A549 (cell line): Measurements from ENCODE around the gene TRMU. TPM values are rescaled to one million over a fixed set of nuclear protein-coding genes. Genes with fewer than 3 reads are reported as not detected.
A peak's percentile ranks its signal among the peaks of the same experiment; 100 is the strongest.

Experiments used
- ATAC-seq, 2 experiments: fragments of 200-7000 bp in 1 of 2; fragments of >200 bp in 1 of 2; cut with Nextera tagmentation in 1 of 2; cut with Tn5 transposase in 1 of 2; 3 replicates each; pipeline versions ENCODE4 v1.8.0 to v1.9.1; 2018 to 2020; ENCODE audit warnings: mild to moderate bottlenecking in 1 of 2, moderate library complexity in 1 of 2
- CTCF ChIA-PET: fragments of 300-600 bp; sonication (Branson Sonifier 250); formaldehyde crosslinking; extraction: SDS; loops from one replicate; lab custom pipeline; 2021; ENCODE audit warnings: antibody characterized with exemption, inconsistent platforms; lab: Yijun Ruan, JAX
- POLR2A ChIA-PET: fragments of 350-600 bp; formaldehyde crosslinking; extraction: SDS; loops from one replicate; lab custom pipeline; 2021; ENCODE audit warnings: antibody characterized with exemption, inconsistent platforms; lab: Yijun Ruan, JAX
- DNase-seq, 2 experiments: peaks; one replicate each; pipeline versions ENCODE4 v3.0.0 to v3.0.0-alpha.2; 2011 to 2016; ENCODE audit warnings: low read depth in 1 of 2, low spot score in 1 of 2
- FAIRE-seq: peaks from 2 replicates; lab custom pipeline; 2011; peaks lifted over from hg19 to GRCh38; lab: Jason Lieb, UNC
- H3K27ac ChIP-seq, 2 experiments: fragments of >200 bp; sonication (Bioruptor Twin); formaldehyde crosslinking; 3 replicates each; pipeline ENCODE4 v1.5.1; 2016 to 2017
- H3K4me1 ChIP-seq: fragments of >200 bp; sonication (Bioruptor Twin); formaldehyde crosslinking; 3 replicates; pipeline ENCODE4 v1.6.1; 2016
- H3K4me2 ChIP-seq: fragments of >200 bp; sonication (Bioruptor Twin); formaldehyde crosslinking; 3 replicates; pipeline ENCODE4 v1.6.1; 2016
- H3K4me3 ChIP-seq: fragments of >200 bp; sonication (Bioruptor Twin); formaldehyde crosslinking; 3 replicates; pipeline ENCODE4 v1.5.1; 2016
- H3K9me3 ChIP-seq: fragments of >200 bp; sonication (Bioruptor Twin); formaldehyde crosslinking; 3 replicates; pipeline ENCODE4 v1.6.1; 2016
- ATOH8 ChIP-seq: fragments of 250-450 bp; sonication (Bioruptor Pico); IDR thresholded peaks from 2 replicates; pipeline ENCODE4 v1.5.0; 2020; ENCODE audit warnings: low read depth, mild to moderate bottlenecking, moderate library complexity
- BCL3 ChIP-seq: fragments of >200 bp; sonication (Bioruptor Twin); formaldehyde crosslinking; IDR thresholded peaks from 3 replicates; pipeline ENCODE4 v1.6.1; 2016
- CBX8 ChIP-seq: fragments of 200-600 bp; sonication (generic); IDR thresholded peaks from 2 replicates; pipeline ENCODE4 v1.6.1; 2016
- CHD4 ChIP-seq: fragments of 200-600 bp; sonication (generic); IDR thresholded peaks from 2 replicates; pipeline ENCODE4 v1.6.1; 2016; ENCODE audit warnings: antibody characterized with exemption, mild to moderate bottlenecking, borderline replicate concordance
- EHMT2 ChIP-seq: fragments of 200-600 bp; sonication (generic); IDR thresholded peaks from 2 replicates; pipeline ENCODE4 v1.6.1; 2016; ENCODE audit warnings: antibody characterized with exemption, low read depth, mild to moderate bottlenecking, moderate library complexity
- ELK1 ChIP-seq: fragments of 150-350 bp; IDR thresholded peaks from 2 replicates; pipeline ENCODE4 v1.6.1; 2014; ENCODE audit warnings: low read depth, mild to moderate bottlenecking, low read length
- EP300 ChIP-seq, 2 experiments: fragments of >200 bp; sonication (Bioruptor Twin); formaldehyde crosslinking; IDR thresholded peaks; 2 replicates in 1 of 2; 3 replicates in 1 of 2; pipeline ENCODE4 v1.6.1; 2016 to 2017
- HES2 ChIP-seq: fragments of >200 bp; sonication (Bioruptor Twin); formaldehyde crosslinking; IDR thresholded peaks from 2 replicates; pipeline ENCODE4 v1.6.1; 2016
- JUN ChIP-seq, 2 experiments: fragments of >200 bp; sonication (Bioruptor Twin); formaldehyde crosslinking; IDR thresholded peaks; 2 replicates in 1 of 2; 3 replicates in 1 of 2; pipeline ENCODE4 v1.6.1; 2016 to 2017
- JUNB ChIP-seq: fragments of >200 bp; sonication (Bioruptor Twin); formaldehyde crosslinking; IDR thresholded peaks from 2 replicates; pipeline ENCODE4 v1.6.1; 2016
- KDM1A ChIP-seq: fragments of 200-600 bp; sonication (generic); IDR thresholded peaks from 2 replicates; pipeline ENCODE4 v1.6.1; 2016; ENCODE audit warnings: low read depth, mild to moderate bottlenecking
- MAFK ChIP-seq: fragments of 450-650 bp; IDR thresholded peaks from 2 replicates; pipeline ENCODE4 v1.6.1; 2014; ENCODE audit not compliant: partially characterized antibody
- MAX ChIP-seq: IDR thresholded peaks from 2 replicates; pipeline ENCODE4 v1.6.1; 2012
- NFE2L2 ChIP-seq: fragments of 150-350 bp; conservative IDR thresholded peaks from 2 replicates; pipeline ENCODE4 v1.6.1; 2014; ENCODE audit warnings: low read length
- NR3C1 ChIP-seq: fragments of >200 bp; sonication (Bioruptor Twin); formaldehyde crosslinking; IDR thresholded peaks from 3 replicates; pipeline ENCODE4 v1.6.1; 2017
- PBX3 ChIP-seq: IDR thresholded peaks from 2 replicates; pipeline ENCODE4 v1.6.1; 2012
- RAD21 ChIP-seq, 2 experiments: fragments of >200 bp in 1 of 2; sonication (Bioruptor Twin) in 1 of 2; formaldehyde crosslinking in 1 of 2; IDR thresholded peaks in 1 of 2; conservative IDR thresholded peaks in 1 of 2; 2 replicates in 1 of 2; 3 replicates in 1 of 2; pipeline ENCODE4 v1.6.1; 2012 to 2018; ENCODE audit warnings: inconsistent platforms in 1 of 2
- REST ChIP-seq: fragments of 200-600 bp; sonication (generic); IDR thresholded peaks from 2 replicates; pipeline ENCODE4 v1.6.1; 2016; ENCODE audit warnings: antibody characterized with exemption, mild to moderate bottlenecking, moderate library complexity
- RFX5 ChIP-seq: fragments of 450-650 bp; IDR thresholded peaks from 2 replicates; pipeline ENCODE4 v1.7.1; 2014; ENCODE audit warnings: antibody characterized with exemption, mild to moderate bottlenecking, moderate library complexity
- USF2 ChIP-seq: fragments of 450-650 bp; IDR thresholded peaks from 2 replicates; pipeline ENCODE4 v1.6.1; 2014; ENCODE audit warnings: antibody characterized with exemption
- WGBS: methylation state at CpG from one replicate; pipeline ENCODE4 v1.1.6; 2017; ENCODE audit errors: missing lambda C conversion rate; 5-methylcytosine and 5-hydroxymethylcytosine counted together
- polyA plus RNA-seq, 4 experiments: library from polyadenylated mRNA; depleted of rRNA in 3 of 4; stranded (reverse); fragments of >200 nt; fragmentation: RNase III in 1 of 4; extraction: RNeasy Plus Mini Kit Qiagen cat#74134 plus additional on column Dnase treatment in 1 of 4; gene quantifications; 2 replicates in 3 of 4; 3 replicates in 1 of 4; pipeline ENCODE4 v1.2.3, GENCODE V29; 2011 to 2017

TRMU gene
- polyA plus RNA-seq, 2 of the 4 experiments (the other 2 are of a cell fraction) = 33.4 to 44.1 TPM

- no peak overlapping the region for H3K4me3 ChIP-seq
- FAIRE-seq = no peak
- no peak for ATAC-seq
- ChIA-PET POLR2A (no interaction called here), CTCF (interaction anchor here (1.4 to 1.6 kb wide), 2 partner anchors 17 to 165 kb away, joined by 3 to 4 read pairs; no protein-coding TSS in a partner anchor)
- peaks cover 16% of the 10 kb centered on the region for H3K9me3 ChIP-seq
- TF ChIP-seq CHD4 = no peak
- no peak for TF ChIP-seq JUN (IDR thresholded peaks at IDR 0.05)
- TF ChIP-seq HES2 = no peak
- TF ChIP-seq NR3C1 = no peak
- no peak for TF ChIP-seq NFE2L2
- no peak for TF ChIP-seq ATOH8 (CRISPR knock-in tag)
- no peak for TF ChIP-seq USF2
- no peak for TF ChIP-seq EP300 (IDR thresholded peaks at IDR 0.05)
- TF ChIP-seq PBX3 = no peak
- no peak for TF ChIP-seq ELK1
- no peak for TF ChIP-seq KDM1A
- TF ChIP-seq RAD21 (conservative IDR thresholded peaks at IDR 0.05 in 1 of 2, IDR thresholded peaks at IDR 0.05 in 1 of 2) = no peak
- no peak for TF ChIP-seq JUNB
- TF ChIP-seq CBX8 = no peak
- TF ChIP-seq MAFK = no peak
- no peak for TF ChIP-seq RFX5
- no peak for TF ChIP-seq BCL3
- TF ChIP-seq REST = no peak
- WGBS = 97% methylated on average over 13 of the region's 18 CpGs
- no peak overlapping the region for H3K27ac ChIP-seq
- H3K4me2 ChIP-seq = no peak overlapping the region
- DNase-seq = no peak
- H3K4me1 ChIP-seq = peaks cover 27% of the 10 kb centered on the region
These were observed 37.2 kb downstream of the TRMU start for GRCh38 chr22:46372686-46373085.

- TF ChIP-seq EHMT2 (no peak), MAX (no peak), HES2 (no peak), REST (no peak)
- TF ChIP-seq, all 56 proteins: peak for 0
- DNase-seq (no peak), ATAC-seq (no peak), FAIRE-seq (no peak)
- WGBS = 60% methylated on average over 1 of the region's 8 CpGs
- ChIA-PET CTCF (interaction anchor here (1.4 to 1.6 kb wide), 2 partner anchors 17 to 165 kb away, joined by 3 to 4 read pairs; no protein-coding TSS in a partner anchor), POLR2A (no interaction called here)
- Histone ChIP-seq H3K4me3 (no peak overlapping the region), H3K4me1 (peaks cover 26% of the 10 kb centered on the region), H3K27ac (peak overlapping the region in 1 of 2 experiments; percentile 34; a peak in 3 of 6 replicates), H3K9me3 (peaks cover 16% of the 10 kb centered on the region), H3K4me2 (no peak overlapping the region)
These were observed 37.6 kb downstream of the TRMU start for GRCh38 chr22:46373159-46373558.
